ENCODE results near the gene LZTS2. TPM values are rescaled to one million over a fixed set of nuclear protein-coding genes. Genes with fewer than 3 reads are reported as not detected.

The LZTS2 gene
- total and polyA plus RNA-seq, 10 donors: 21.8 to 76.6 (median 54.6) TPM

- H3K27me3 ChIP-seq (replicated peaks in 1 of 7): no peaks in the 10 kb centered on the region
- H3K36me3 ChIP-seq: peaks cover 0 to 77% (median 35%) of the 10 kb centered on the region in 6 donors
- WGBS, 5 donors: 66 to 82% (median 73%) methylated on average over 5 to 10 of the region's 10 CpGs
- no peaks in the 10 kb centered on the region for H3K9me3 ChIP-seq
- H3K27ac ChIP-seq: no peak overlapping the region
- peak overlapping the region; percentile 74 to 99 (median 94) for H3K4me3 ChIP-seq
- TF ChIP-seq CTCF (IDR thresholded peaks at IDR 0.05 in 8 of 11, conservative IDR thresholded peaks at IDR 0.05 in 3 of 11) (no peak), POLR2A (IDR thresholded peaks at IDR 0.05) (no peak), POLR2AphosphoS5 (IDR thresholded peaks at IDR 0.05) (no peak)
- peak; percentile 74 for DNase-seq
- intact Hi-C loops (cut with DNase I; ENCODE audit: low total_unique reads): no loop called here
- peaks cover 12 to 55% (median 39%) of the 10 kb centered on the region in 6 donors for H3K4me1 ChIP-seq
Measured at GRCh38 chr10:100988166-100988565, 11.4 kb upstream of the LZTS2 start.

- H3K27ac ChIP-seq: no peak overlapping the region
- peak; percentile 58 for DNase-seq
- peaks cover 0 to 77% (median 34%) of the 10 kb centered on the region in 6 donors for H3K36me3 ChIP-seq
- TF ChIP-seq CTCF (IDR thresholded peaks at IDR 0.05 in 8 of 11, conservative IDR thresholded peaks at IDR 0.05 in 3 of 11) (no peak), POLR2AphosphoS5 (IDR thresholded peaks at IDR 0.05) (no peak), POLR2A (IDR thresholded peaks at IDR 0.05) (no peak)
- peak overlapping the region in 1 of 8 donors; percentile 74 for H3K4me3 ChIP-seq
- intact Hi-C loops (cut with DNase I; ENCODE audit: low total_unique reads): no loop called here
- H3K9me3 ChIP-seq: no peaks in the 10 kb centered on the region
- no peaks in the 10 kb centered on the region for H3K27me3 ChIP-seq (replicated peaks in 1 of 7)
- WGBS, 5 donors: 93 to 98% (median 94%) methylated on average over 21 of the region's 21 CpGs
- peaks cover 12 to 55% (median 39%) of the 10 kb centered on the region in 6 donors for H3K4me1 ChIP-seq
Measured at GRCh38 chr10:100989088-100989487, 10.5 kb upstream of the LZTS2 start.

- peak overlapping the region in 1 of 8 donors; percentile 13 for H3K27ac ChIP-seq
- no peak for DNase-seq
- H3K4me3 ChIP-seq: no peak overlapping the region
- no peak for TF ChIP-seq POLR2A (IDR thresholded peaks at IDR 0.05)
- TF ChIP-seq CTCF (IDR thresholded peaks at IDR 0.05 in 8 of 11, conservative IDR thresholded peaks at IDR 0.05 in 3 of 11): peak in 7 of 11 experiments; percentile 43 to 59 (median 56)
- intact Hi-C loops (cut with DNase I; ENCODE audit: low total_unique reads): no loop called here
- no peaks in the 10 kb centered on the region for H3K27me3 ChIP-seq (replicated peaks in 1 of 7)
- WGBS, 5 donors: 67 to 75% (median 72%) methylated on average over 10 of the region's 10 CpGs
- H3K4me1 ChIP-seq: peaks cover 17 to 49% (median 35%) of the 10 kb centered on the region in 6 donors
- H3K9me3 ChIP-seq: no peaks in the 10 kb centered on the region
- H3K36me3 ChIP-seq: peaks cover 0 to 55% (median 34%) of the 10 kb centered on the region in 6 donors
Measured at GRCh38 chr10:100993986-100994708, 5.5 kb upstream of the LZTS2 start.

- WGBS, 5 donors: 67 to 85% (median 78%) methylated on average over 6 of the region's 6 CpGs
- intact Hi-C loops (cut with DNase I; ENCODE audit: low total_unique reads): no loop called here
Measured at GRCh38 chr10:100995181-100995580, 4.4 kb upstream of the LZTS2 start.

More at GRCh38 chr10:100995181-100995580, 4.4 kb upstream of the LZTS2 start:
- no peak for DNase-seq
- Histone ChIP-seq H3K36me3 (peaks cover 0 to 44% (median 30%) of the 10 kb centered on the region in 6 donors), H3K4me1 (peaks cover 17 to 46% (median 32%) of the 10 kb centered on the region in 6 donors), H3K4me3 (no peak overlapping the region), H3K27me3 (replicated peaks in 1 of 7) (no peaks in the 10 kb centered on the region), H3K9me3 (no peaks in the 10 kb centered on the region), H3K27ac (peak overlapping the region in 1 of 8 donors; percentile 95)
- TF ChIP-seq CTCF (IDR thresholded peaks at IDR 0.05 in 8 of 11, conservative IDR thresholded peaks at IDR 0.05 in 3 of 11) (no peak), POLR2AphosphoS5 (IDR thresholded peaks at IDR 0.05) (no peak), POLR2A (IDR thresholded peaks at IDR 0.05) (no peak)
